IPS-NIHi11 (cell line): ENCODE data around the gene ACOT11.

Experiments used
- DNase-seq: peaks from one replicate; pipeline ENCODE4 v3.0.0; 2012; ENCODE audit warnings: mixed read lengths, low spot score

Gene ACOT11

GRCh38 chr1:54645806-54646676 lies 98.0 kb downstream of the ACOT11 start:
- DNase-seq, result no peak

- no peak for DNase-seq
Observed at GRCh38 chr1:54649130-54649898, 101.3 kb downstream of the ACOT11 start.

GRCh38 chr1:54649921-54650320 lies 101.9 kb downstream of the ACOT11 start:
- no peak for DNase-seq

- no peak for DNase-seq
Observed at GRCh38 chr1:54650417-54650816, 102.4 kb downstream of the ACOT11 start.

- no peak for DNase-seq
Observed at GRCh38 chr1:54651608-54652007, 103.6 kb downstream of the ACOT11 start.

- no peak for DNase-seq
Observed at GRCh38 chr1:54652168-54652567, 104.1 kb downstream of the ACOT11 start.

- no peak for DNase-seq
Observed at GRCh38 chr1:54653036-54653435, 105.0 kb downstream of the ACOT11 start.

GRCh38 chr1:54658164-54658913 lies 110.3 kb downstream of the ACOT11 start:
- DNase-seq, result no peak
